ENCODE measurements around the gene ENOX2.

DNA sequence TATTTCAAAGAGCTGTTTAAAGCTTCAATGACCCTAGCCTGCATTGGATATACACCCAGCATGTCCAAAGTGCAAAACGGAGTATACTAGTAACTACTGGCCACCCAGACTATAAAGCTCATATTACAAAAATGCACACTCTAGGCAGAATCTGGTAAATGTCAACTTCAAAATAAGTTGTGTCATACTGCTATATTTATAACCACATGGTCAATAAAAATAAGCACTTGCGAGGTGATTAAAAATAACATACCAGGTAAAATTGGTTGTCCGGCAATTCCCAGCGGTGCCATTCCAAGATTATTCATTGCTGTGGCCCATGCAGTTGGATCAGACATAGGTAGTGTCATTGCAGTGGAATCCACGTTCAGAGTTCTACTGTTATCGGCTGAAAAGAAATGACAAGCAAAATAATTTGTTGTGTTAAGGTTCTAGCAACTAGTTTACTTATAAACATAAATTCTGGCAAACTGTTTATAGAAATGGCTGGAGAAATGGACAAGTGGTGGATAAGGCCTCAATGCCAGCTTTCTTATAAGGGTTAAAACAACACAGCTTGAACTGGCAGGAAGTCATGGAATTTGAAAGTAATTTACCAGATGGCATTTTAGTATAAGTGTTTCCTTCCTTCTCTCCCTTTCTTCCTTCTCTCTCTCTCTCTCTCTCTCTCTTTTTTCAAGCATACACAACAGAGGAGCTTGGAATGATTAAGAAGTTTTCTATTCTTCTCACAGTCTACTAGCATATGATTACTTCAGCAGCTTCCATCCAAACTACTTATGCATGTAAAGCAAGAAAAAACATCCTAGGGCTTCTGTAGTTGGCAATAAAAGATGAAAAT is 199.9 kb downstream of the ENOX2 start:
- TF ChIP-seq LEF1 (IDR thresholded peaks at IDR 0.05; ENCODE audit: borderline replicate concordance) (0 out of 2 replicates have a peak, but pooled peaks have one; percentile 14), SP1 (IDR thresholded peaks at IDR 0.05) (no peak), TARDBP (IDR thresholded peaks at IDR 0.05) (no peak), ARNT (IDR thresholded peaks at IDR 0.05) (0 out of 2 replicates have a peak, but pooled peaks have one; percentile 45), BHLHE40 (IDR thresholded peaks at IDR 0.05; ENCODE audit: borderline replicate concordance) (no peak), SUZ12 (IDR thresholded peaks at IDR 0.05) (no peak), FOXA1 (IDR thresholded peaks at IDR 0.05) (no peak), NFRKB (IDR thresholded peaks at IDR 0.05) (no peak), ELF4 (IDR thresholded peaks at IDR 0.05) (no peak), L3MBTL2 (conservative IDR thresholded peaks at IDR 0.05) (0 out of 2 replicates have a peak, but pooled peaks have one; percentile 26), PKNOX1 (IDR thresholded peaks at IDR 0.05) (peak; percentile 90), FOXM1 (IDR thresholded peaks at IDR 0.05; ENCODE audit: borderline replicate concordance) (no peak), FOXK2 (IDR thresholded peaks at IDR 0.05) (0 out of 2 replicates have a peak, but pooled peaks have one; percentile 34)

Measured in HEK293T (cell line).